Hematopoietic multipotent progenitor cell treated with erythropoietin and hydrocortisone succinate and interleukin-3 and kit ligand, for 17 days (in vitro differentiated cells): ENCODE results near the gene CTDSPL.

Experiments
- DNase-seq: peaks from one replicate; pipeline ENCODE4 v3.0.0-alpha.2; 2015; ENCODE audit warnings: low spot score

CTDSPL gene

GRCh38 chr3:38002291-38002876 lies 140.7 kb downstream of the CTDSPL start:
- DNase-seq, result no peak

- no peak for DNase-seq
Observed at GRCh38 chr3:38002940-38003339, 141.3 kb downstream of the CTDSPL start.

GRCh38 chr3:38003371-38003816 lies 141.7 kb downstream of the CTDSPL start:
- DNase-seq, result peak; percentile 34

DNA sequence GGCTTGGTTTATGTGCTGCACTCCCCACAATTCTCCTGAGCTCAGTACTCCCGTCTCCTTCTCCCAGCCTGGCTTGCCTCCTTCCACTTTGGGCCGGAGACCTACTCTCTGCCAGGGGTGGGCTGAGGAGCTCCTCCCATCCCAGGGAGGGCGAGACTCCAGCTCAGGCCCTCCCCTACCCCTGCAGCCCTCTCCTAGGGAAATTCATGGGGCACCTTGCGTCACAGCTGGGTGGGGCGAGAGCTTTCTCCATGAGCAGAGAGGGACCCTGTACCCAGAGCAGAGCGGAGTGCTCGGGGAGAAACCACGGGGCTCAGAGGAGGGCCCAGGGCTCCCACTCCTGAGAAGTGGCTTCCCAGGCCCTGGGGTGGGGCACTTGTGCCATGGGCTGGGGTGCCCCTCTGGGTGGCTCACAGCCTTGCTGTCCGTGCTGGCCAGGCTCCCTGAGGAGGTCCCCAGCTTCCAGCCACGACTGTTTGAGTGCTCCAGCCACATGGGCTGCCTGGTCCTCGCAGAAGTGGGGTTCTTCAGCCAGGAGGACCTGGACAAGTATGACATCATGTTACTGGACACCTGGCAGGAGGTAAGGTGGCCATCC lies 142.2 kb downstream of the CTDSPL start:
- no peak for DNase-seq

GRCh38 chr3:38004415-38005075 lies 142.9 kb downstream of the CTDSPL start:
- peak; percentile 48 for DNase-seq

GRCh38 chr3:38005076-38006020 lies 143.7 kb downstream of the CTDSPL start:
- DNase-seq, result no peak

DNA sequence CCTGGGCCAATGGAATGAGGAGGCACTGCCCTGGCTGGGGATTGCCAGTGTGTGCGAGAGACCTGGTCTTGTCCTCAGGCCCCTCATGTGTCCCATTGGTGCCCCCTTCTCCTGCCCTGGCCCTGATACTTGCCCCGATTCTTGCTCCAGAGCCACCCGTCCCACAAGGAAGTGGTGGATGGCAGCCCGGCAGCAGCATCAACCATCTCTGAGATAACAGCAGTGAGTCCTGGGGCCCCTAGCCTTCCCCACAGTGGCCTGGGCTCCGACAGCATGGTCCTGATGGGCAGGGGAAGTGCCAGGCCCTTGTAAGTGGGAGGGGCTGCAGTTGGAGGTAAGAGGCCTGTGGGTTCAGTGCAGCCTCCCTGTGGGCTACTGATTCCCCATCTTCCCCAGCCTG lies 144.4 kb downstream of the CTDSPL start:
- no peak for DNase-seq

DNA sequence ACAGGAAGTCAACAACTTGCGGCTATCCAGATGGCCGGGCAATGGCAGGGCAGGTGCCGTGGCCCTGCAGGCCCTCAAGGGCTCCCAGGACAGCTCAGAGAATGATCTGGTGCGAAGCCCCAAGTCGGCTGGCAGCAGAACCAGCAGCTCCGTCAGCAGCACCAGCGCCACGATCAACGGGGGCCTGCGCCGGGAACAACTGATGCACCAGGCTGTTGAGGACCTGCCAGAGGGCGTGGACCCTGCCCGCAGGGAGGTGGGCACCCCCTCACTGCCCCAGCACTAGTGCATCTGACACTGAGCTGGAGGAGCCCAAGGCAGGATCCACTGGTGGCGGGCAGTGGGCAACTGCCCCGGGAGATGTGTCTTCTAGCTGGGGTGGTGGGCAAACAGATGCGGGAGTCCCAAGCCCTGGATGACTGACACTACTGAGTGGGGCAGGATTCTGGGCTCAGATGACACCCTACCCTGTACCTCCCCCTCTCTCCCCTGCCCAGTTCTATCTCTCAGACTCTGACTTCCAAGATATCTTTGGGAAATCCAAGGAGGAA lies 144.8 kb downstream of the CTDSPL start:
- no peak for DNase-seq

GRCh38 chr3:38007754-38008090 lies 146.0 kb downstream of the CTDSPL start:
- DNase-seq, result no peak

GRCh38 chr3:38008191-38008701 lies 146.6 kb downstream of the CTDSPL start:
- DNase-seq, result no peak

DNA sequence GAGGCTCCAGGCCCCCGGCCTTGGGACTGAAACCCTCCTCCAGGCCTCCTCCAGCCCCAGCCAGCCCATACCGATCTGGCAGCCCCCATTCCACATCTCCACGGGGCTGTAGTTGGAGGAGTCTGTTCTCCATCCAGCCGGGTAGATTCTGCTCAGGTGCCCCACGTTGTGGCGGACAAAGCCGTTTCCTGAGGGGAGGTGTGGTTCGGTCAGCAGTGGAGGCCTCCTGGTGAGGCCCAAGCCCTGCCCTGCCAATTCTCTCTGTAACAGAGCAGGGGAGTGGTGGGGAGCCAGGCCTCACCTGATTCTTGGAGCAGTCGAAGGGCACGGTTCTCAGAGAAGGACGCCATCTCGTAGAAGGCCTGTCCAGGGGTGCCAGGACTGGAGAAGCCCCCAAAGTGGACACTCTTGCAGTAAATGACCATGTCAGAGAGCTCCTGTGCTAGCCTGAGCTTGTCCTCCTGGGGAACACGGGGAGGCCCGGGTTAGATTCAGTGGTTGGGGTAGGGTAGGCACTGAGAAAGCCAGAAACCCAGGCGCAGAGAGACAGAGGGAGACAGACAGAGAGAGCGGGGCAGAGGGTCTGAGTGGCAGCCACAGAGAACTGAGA lies 147.4 kb downstream of the CTDSPL start:
- no peak for DNase-seq

DNA sequence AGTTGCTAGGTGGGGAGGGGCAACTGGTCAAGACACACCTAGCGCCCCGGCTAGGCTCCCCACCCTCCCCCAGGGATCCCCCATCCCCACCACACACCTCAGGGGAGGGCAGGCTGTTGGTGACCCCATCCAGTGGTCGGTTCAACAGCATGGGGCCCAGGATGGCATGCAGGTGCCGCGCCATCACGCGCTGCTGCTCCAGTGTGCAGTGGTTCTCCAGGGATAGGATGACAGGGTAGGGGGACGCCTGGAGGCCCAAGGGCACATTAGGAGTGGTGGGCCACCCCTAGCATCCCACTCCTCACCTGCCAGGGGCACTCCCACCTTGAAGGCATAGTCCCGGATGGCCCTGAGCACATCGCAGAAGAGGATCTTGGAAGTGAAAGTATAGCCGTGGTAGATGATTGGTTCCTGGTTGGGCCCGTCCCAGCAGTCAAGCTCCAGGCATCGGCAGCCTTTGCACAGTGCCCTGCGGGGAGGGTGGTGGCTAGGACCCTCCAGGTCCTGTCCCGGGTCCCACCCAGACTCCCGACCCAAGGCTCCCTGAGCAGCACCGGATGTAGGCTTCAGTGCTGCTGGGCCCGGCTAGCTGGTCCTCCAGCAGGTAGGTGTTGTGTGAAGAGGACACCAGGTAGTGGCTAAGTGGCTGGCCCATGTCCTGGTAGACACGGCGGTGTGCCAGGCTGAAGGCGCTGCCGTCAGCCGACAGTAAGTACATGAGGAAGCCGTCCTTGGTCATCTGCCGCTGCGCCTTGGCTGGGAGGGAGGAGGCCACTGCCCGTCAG lies 148.3 kb downstream of the CTDSPL start:
- no peak for DNase-seq

DNA sequence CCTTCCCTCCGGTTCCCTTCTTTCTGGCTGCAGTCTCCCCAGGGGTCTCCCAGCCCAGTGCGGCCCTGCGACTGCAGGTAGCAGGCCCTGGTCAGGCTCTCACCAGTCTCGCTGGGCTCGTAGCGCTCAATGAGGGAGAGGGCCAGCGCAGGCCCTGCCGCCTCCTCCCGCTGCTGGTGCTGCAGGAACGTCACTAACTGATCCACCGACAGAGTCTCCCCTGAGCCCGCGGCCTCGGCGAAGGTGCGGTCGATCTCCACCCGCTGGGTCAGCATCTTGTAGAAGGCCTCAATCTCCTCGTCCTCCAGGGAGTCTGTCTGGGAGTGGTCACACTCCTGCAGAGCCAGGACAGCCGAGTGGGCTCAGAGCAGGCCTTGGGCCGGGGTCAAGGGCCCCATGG lies 149.4 kb downstream of the CTDSPL start:
- DNase-seq, result no peak

DNA sequence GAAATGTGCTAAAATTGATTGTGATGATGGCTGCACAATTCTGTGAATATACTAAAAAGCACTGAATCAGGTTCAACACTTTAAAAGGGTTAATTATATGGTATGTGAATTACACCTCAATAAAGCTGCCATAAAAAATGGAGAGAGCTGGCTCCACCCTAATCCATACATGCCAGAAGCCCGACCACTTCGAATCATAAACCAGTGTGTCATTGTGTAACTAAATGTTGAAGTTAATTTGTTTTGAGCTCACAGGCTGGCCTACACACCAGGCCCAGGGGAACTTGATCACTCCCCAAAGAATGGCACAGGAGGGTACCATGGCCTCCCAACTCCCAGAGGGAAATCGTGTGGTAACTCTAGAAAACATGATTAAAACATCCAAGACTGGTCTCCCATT lies 153.8 kb downstream of the CTDSPL start:
- no peak for DNase-seq

DNA sequence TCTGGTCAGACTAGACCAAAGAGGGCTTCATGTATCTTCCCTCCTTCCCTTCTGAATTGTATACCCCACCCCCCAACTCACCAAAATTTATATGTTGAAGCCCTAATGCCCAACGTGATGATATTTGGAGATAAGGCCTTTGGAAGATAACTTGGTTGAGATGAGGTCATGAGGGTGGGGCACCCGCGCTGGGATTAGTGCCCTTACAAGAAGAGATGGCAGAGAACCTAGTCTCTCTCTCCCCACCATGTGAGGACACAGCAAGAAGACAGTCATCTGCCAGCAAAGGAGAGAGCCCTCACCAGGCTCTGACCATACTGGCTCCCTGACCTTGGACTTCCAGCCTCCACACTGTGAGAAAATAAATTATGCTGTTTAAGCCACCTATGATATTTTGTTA lies 154.3 kb downstream of the CTDSPL start:
- no peak for DNase-seq

DNA sequence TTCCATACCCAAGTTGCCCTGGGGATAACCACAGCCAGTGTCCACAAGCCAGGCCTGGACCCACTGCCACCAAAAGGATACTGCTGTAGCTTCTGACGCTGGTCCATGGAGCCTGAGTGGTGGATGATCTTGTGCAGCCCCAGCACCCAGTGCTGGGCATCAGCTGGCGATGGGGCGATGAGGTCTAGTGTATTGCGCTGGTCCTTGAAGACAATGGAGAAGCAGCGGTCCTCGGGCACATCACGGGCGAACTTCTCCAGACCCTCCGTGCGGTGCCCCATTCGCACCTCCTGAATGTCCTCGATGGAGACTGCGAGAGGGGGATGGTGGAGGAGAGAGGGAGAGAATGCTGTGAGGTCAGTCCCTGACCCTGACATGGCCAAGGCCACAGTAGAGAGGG lies 154.7 kb downstream of the CTDSPL start:
- no peak for DNase-seq

- DNase-seq, result no peak
Observed at GRCh38 chr3:38016847-38017444, 155.3 kb downstream of the CTDSPL start.

- no peak for DNase-seq
Observed at GRCh38 chr3:38017445-38018295, 156.0 kb downstream of the CTDSPL start.
